HepG2 (cell line): ENCODE results near the gene UBE2G2. TPM values are rescaled to one million over a fixed set of nuclear protein-coding genes. Genes with fewer than 3 reads are reported as not detected.

Experiments used
- ATM ChIP-seq: fragments of 450-650 bp; IDR thresholded peaks from 2 replicates; pipeline ENCODE4 v1.7.1; 2017; ENCODE audit warnings: mild to moderate bottlenecking, borderline replicate concordance
- ATRX ChIP-seq: sonication (generic); formaldehyde crosslinking; IDR thresholded peaks from 2 replicates; pipeline ENCODE4 v1.4.0; 2020; ENCODE audit warnings: missing genetic modification reagents, borderline replicate concordance
- CBX1 ChIP-seq: IDR thresholded peaks from one replicate; pipeline ENCODE4 v1.6.1; 2016; ENCODE audit warnings: antibody characterized with exemption, low read depth
- CHCHD3 ChIP-seq: sonication (generic); formaldehyde crosslinking; IDR thresholded peaks from 2 replicates; pipeline ENCODE4 v1.8.0; 2022; ENCODE audit warnings: mild to moderate bottlenecking, missing genetic modification reagents, moderate library complexity
- ESRRA ChIP-seq: sonication (generic); formaldehyde crosslinking; IDR thresholded peaks from 2 replicates; pipeline ENCODE4 v1.5.1; 2020; ENCODE audit warnings: mild to moderate bottlenecking, low read depth, missing genetic modification reagents
- FOXA3 ChIP-seq: IDR thresholded peaks from 2 replicates; pipeline ENCODE4 v1.6.1; 2016; ENCODE audit warnings: missing genetic modification reagents, missing compliant biosample characterization
- FOXK1 ChIP-seq: sonication (generic); formaldehyde crosslinking; IDR thresholded peaks from 2 replicates; pipeline ENCODE4 v1.4.0; 2020; ENCODE audit warnings: low read depth, missing genetic modification reagents, borderline replicate concordance
- GTF3A ChIP-seq: sonication (generic); formaldehyde crosslinking; conservative IDR thresholded peaks from 2 replicates; pipeline ENCODE4 v1.4.0; 2020; ENCODE audit warnings: mild to moderate bottlenecking, missing genetic modification reagents
- HIVEP1 ChIP-seq: sonication (generic); formaldehyde crosslinking; IDR thresholded peaks from 2 replicates; pipeline ENCODE4 v1.4.0; 2020; ENCODE audit warnings: mild to moderate bottlenecking, missing genetic modification reagents
- KDM2A ChIP-seq: sonication (generic); formaldehyde crosslinking; IDR thresholded peaks from 2 replicates; pipeline ENCODE4 v1.4.0; 2020; ENCODE audit warnings: low read depth, missing genetic modification reagents, borderline replicate concordance
- KLF13 ChIP-seq: sonication (generic); formaldehyde crosslinking; IDR thresholded peaks from 2 replicates; pipeline ENCODE4 v1.4.0; 2020; ENCODE audit warnings: mild to moderate bottlenecking, missing genetic modification reagents
- NR1H2 ChIP-seq: sonication (generic); formaldehyde crosslinking; IDR thresholded peaks from 2 replicates; pipeline ENCODE4 v1.8.1; 2022; ENCODE audit warnings: low read depth, missing genetic modification reagents, borderline replicate concordance
- POGZ ChIP-seq: sonication (generic); formaldehyde crosslinking; IDR thresholded peaks from 2 replicates; pipeline ENCODE4 v1.4.0; 2020; ENCODE audit warnings: mild to moderate bottlenecking, missing genetic modification reagents
- SATB2 ChIP-seq: sonication (generic); formaldehyde crosslinking; IDR thresholded peaks from 2 replicates; pipeline ENCODE4 v1.5.0; 2020; ENCODE audit warnings: missing genetic modification reagents
- SKI ChIP-seq: fragments of 450-650 bp; IDR thresholded peaks from one replicate; pipeline ENCODE4 v1.6.1; 2018; ENCODE audit warnings: mild to moderate bottlenecking; ENCODE audit not compliant: partially characterized antibody
- TBX2 ChIP-seq: sonication (generic); formaldehyde crosslinking; IDR thresholded peaks from 2 replicates; pipeline ENCODE4 v1.5.0; 2020; ENCODE audit warnings: missing genetic modification reagents, mild to moderate bottlenecking, borderline replicate concordance
- ZFP82 ChIP-seq: sonication (generic); formaldehyde crosslinking; IDR thresholded peaks from 2 replicates; pipeline ENCODE4 v1.5.1; 2020; ENCODE audit warnings: mild to moderate bottlenecking, missing genetic modification reagents, borderline replicate concordance
- ZNF20 ChIP-seq: sonication (generic); formaldehyde crosslinking; IDR thresholded peaks from 2 replicates; pipeline ENCODE4 v1.4.0; 2020; ENCODE audit warnings: mild to moderate bottlenecking, moderate library complexity, missing genetic modification reagents
- ZNF292 ChIP-seq: sonication (generic); formaldehyde crosslinking; IDR thresholded peaks from 2 replicates; pipeline ENCODE4 v1.8.1; 2022; ENCODE audit warnings: mild to moderate bottlenecking, low read depth, missing genetic modification reagents, borderline replicate concordance
- polyA plus RNA-seq, 8 experiments: library from polyadenylated mRNA; depleted of rRNA in 3 of 8; stranded (reverse) in 7 of 8; unstranded in 1 of 8; fragments of >200 nt; fragmentation: Illumina TruSeq in 4 of 8; extraction: Trizol in 4 of 8; gene quantifications; 2 replicates each; pipeline versions ENCODE4 v1.2.1 to v1.2.3, GENCODE V29; 2011 to 2016; ENCODE audit warnings: low read depth in 4 of 8, missing spikeins in 1 of 8, mixed read lengths in 1 of 8; ENCODE audit not compliant: insufficient read depth in 1 of 8
- total RNA-seq, 5 experiments: library from RNA; depleted of rRNA; stranded (reverse); fragments of >200 nt; fragmentation: Illumina TruSeq; extraction: Trizol; gene quantifications; 2 replicates each; pipeline ENCODE4 v1.2.3, GENCODE V29; 2016; ENCODE audit warnings: low read depth in 1 of 5
- TF ChIP-seq, protein P1 (sequence below): sonication (generic); formaldehyde crosslinking; IDR thresholded peaks from 2 replicates; pipeline ENCODE4 v1.5.0; 2020; ENCODE audit warnings: mild to moderate bottlenecking, missing genetic modification reagents
- TF ChIP-seq, protein P2 (sequence below): sonication (generic); formaldehyde crosslinking; IDR thresholded peaks from 2 replicates; pipeline ENCODE4 v1.4.0; 2020; ENCODE audit warnings: missing genetic modification reagents
- TF ChIP-seq, protein P3 (sequence below): sonication (generic); formaldehyde crosslinking; conservative IDR thresholded peaks from 2 replicates; pipeline ENCODE4 v1.5.0; 2020; ENCODE audit warnings: missing genetic modification reagents
- TF ChIP-seq, protein P4 (sequence below): sonication (generic); formaldehyde crosslinking; IDR thresholded peaks from 2 replicates; pipeline ENCODE4 v1.4.0; 2020; ENCODE audit warnings: missing genetic modification reagents, mild to moderate bottlenecking, borderline replicate concordance

Gene UBE2G2
- total and polyA plus RNA-seq, 2 of the 13 experiments (the other 11 are each of a cell fraction or from before 2014, with no cell fraction given) = 55.4 to 92.0 TPM

DNA sequence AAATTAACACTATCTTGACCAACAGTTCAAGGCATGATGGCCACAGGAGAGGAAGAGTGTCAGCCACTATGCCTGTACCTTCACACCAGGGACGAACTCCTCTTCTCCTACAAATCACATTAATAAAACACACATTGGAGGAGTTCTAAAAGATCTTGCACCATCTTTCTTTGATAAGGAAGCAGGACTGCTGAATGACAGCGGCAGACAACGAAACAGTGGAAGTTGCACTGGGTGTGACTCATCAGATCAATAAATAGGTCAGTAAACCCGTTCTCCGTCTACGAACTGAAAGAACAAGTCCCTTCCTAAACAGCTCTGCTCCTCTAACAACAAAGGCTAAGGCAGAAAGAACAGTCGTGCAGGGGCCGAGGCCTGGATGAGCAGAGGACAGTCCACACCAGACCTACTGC is 23.1 kb downstream of the UBE2G2 start (continued):
- TF ChIP-seq CHCHD3 (CRISPR knock-in tag) (no peak), ATM (no peak), ZNF292 (peak; percentile 89; the same call in 1 of the 2 replicates), FOXK1 (peak; percentile 71; the same call in 1 of the 2 replicates), HIVEP1 (CRISPR knock-in tag) (no peak), TBX2 (CRISPR knock-in tag) (no peak), GTF3A (CRISPR knock-in tag) (no peak), SATB2 (CRISPR knock-in tag) (no peak), ATRX (CRISPR knock-in tag) (no peak), SKI (peak; percentile 41), NR1H2 (CRISPR knock-in tag) (no peak), ZFP82 (CRISPR knock-in tag) (no peak), POGZ (CRISPR knock-in tag) (no peak), ZNF20 (CRISPR knock-in tag) (no peak), KLF13 (CRISPR knock-in tag) (no peak), CBX1 (no peak), FOXA3 (CRISPR knock-in tag) (peak; percentile 52), KDM2A (CRISPR knock-in tag) (peak; percentile 18; the same call in 1 of the 2 replicates), ESRRA (no peak)
- TF ChIP-seq, protein P1, sequence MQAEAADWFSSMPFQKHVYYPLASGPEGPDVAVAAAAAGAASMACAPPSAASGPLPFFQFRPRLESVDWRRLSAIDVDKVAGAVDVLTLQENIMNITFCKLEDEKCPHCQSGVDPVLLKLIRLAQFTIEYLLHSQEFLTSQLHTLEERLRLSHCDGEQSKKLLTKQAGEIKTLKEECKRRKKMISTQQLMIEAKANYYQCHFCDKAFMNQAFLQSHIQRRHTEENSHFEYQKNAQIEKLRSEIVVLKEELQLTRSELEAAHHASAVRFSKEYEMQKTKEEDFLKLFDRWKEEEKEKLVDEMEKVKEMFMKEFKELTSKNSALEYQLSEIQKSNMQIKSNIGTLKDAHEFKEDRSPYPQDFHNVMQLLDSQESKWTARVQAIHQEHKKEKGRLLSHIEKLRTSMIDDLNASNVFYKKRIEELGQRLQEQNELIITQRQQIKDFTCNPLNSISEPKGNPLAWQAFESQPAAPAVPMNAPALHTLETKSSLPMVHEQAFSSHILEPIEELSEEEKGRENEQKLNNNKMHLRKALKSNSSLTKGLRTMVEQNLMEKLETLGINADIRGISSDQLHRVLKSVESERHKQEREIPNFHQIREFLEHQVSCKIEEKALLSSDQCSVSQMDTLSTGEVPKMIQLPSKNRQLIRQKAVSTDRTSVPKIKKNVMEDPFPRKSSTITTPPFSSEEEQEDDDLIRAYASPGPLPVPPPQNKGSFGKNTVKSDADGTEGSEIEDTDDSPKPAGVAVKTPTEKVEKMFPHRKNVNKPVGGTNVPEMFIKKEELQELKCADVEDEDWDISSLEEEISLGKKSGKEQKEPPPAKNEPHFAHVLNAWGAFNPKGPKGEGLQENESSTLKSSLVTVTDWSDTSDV (CRISPR knock-in tag) = no peak
- TF ChIP-seq, protein P2, sequence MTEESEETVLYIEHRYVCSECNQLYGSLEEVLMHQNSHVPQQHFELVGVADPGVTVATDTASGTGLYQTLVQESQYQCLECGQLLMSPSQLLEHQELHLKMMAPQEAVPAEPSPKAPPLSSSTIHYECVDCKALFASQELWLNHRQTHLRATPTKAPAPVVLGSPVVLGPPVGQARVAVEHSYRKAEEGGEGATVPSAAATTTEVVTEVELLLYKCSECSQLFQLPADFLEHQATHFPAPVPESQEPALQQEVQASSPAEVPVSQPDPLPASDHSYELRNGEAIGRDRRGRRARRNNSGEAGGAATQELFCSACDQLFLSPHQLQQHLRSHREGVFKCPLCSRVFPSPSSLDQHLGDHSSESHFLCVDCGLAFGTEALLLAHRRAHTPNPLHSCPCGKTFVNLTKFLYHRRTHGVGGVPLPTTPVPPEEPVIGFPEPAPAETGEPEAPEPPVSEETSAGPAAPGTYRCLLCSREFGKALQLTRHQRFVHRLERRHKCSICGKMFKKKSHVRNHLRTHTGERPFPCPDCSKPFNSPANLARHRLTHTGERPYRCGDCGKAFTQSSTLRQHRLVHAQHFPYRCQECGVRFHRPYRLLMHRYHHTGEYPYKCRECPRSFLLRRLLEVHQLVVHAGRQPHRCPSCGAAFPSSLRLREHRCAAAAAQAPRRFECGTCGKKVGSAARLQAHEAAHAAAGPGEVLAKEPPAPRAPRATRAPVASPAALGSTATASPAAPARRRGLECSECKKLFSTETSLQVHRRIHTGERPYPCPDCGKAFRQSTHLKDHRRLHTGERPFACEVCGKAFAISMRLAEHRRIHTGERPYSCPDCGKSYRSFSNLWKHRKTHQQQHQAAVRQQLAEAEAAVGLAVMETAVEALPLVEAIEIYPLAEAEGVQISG (CRISPR knock-in tag) = no peak
- TF ChIP-seq, protein P3, sequence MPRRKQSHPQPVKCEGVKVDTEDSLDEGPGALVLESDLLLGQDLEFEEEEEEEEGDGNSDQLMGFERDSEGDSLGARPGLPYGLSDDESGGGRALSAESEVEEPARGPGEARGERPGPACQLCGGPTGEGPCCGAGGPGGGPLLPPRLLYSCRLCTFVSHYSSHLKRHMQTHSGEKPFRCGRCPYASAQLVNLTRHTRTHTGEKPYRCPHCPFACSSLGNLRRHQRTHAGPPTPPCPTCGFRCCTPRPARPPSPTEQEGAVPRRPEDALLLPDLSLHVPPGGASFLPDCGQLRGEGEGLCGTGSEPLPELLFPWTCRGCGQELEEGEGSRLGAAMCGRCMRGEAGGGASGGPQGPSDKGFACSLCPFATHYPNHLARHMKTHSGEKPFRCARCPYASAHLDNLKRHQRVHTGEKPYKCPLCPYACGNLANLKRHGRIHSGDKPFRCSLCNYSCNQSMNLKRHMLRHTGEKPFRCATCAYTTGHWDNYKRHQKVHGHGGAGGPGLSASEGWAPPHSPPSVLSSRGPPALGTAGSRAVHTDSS (CRISPR knock-in tag) = no peak
- TF ChIP-seq, protein P4, sequence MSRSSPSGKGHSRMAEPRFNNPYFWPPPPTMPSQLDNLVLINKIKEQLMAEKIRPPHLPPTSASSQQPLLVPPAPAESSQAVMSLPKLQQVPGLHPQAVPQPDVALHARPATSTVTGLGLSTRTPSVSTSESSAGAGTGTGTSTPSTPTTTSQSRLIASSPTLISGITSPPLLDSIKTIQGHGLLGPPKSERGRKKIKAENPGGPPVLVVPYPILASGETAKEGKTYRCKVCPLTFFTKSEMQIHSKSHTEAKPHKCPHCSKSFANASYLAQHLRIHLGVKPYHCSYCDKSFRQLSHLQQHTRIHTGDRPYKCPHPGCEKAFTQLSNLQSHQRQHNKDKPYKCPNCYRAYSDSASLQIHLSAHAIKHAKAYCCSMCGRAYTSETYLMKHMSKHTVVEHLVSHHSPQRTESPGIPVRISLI = no peak
